Measurements from ENCODE around the gene SCNN1B.

Gene SCNN1B

GRCh38 chr16:23348579-23349469 is 46.7 kb downstream of the SCNN1B start:
- in situ Hi-C loops (cut with MboI; ENCODE audit: low sequenced_read_pairs): no loop called here

GRCh38 chr16:23351360-23351759 is 49.3 kb downstream of the SCNN1B start:
- in situ Hi-C loops (cut with MboI; ENCODE audit: low sequenced_read_pairs): no loop called here

GRCh38 chr16:23353440-23353839 is 51.3 kb downstream of the SCNN1B start:
- in situ Hi-C loops (cut with MboI; ENCODE audit: low sequenced_read_pairs): no loop called here

- in situ Hi-C loops (cut with MboI; ENCODE audit: low sequenced_read_pairs): no loop called here
Measured at GRCh38 chr16:23354246-23354645, 52.1 kb downstream of the SCNN1B start.

- in situ Hi-C loops (cut with MboI; ENCODE audit: low sequenced_read_pairs): no loop called here
Measured at GRCh38 chr16:23355106-23355670, 53.1 kb downstream of the SCNN1B start.

GRCh38 chr16:23356941-23357340 is 54.8 kb downstream of the SCNN1B start:
- in situ Hi-C loops (cut with MboI; ENCODE audit: low sequenced_read_pairs): no loop called here

GRCh38 chr16:23357761-23358290 is 55.7 kb downstream of the SCNN1B start:
- in situ Hi-C loops (cut with MboI; ENCODE audit: low sequenced_read_pairs): no loop called here

- in situ Hi-C loops (cut with MboI; ENCODE audit: low sequenced_read_pairs): no loop called here
Measured at GRCh38 chr16:23359092-23359760, 57.1 kb downstream of the SCNN1B start.

GRCh38 chr16:23362460-23363317 is 60.6 kb downstream of the SCNN1B start:
- in situ Hi-C loops (cut with MboI; ENCODE audit: low sequenced_read_pairs): loop anchor here (10.0 kb wide), 1 partner anchor 62 kb away; no protein-coding TSS in a partner anchor

- in situ Hi-C loops (cut with MboI; ENCODE audit: low sequenced_read_pairs): loop anchor here (10.0 kb wide), 1 partner anchor 59 kb away; no protein-coding TSS in a partner anchor
Measured at GRCh38 chr16:23365602-23366240, 63.6 kb downstream of the SCNN1B start.

- in situ Hi-C loops (cut with MboI; ENCODE audit: low sequenced_read_pairs): loop anchor here (10.0 kb wide), 1 partner anchor 58 kb away; no protein-coding TSS in a partner anchor
Measured at GRCh38 chr16:23366341-23366740, 64.2 kb downstream of the SCNN1B start.

GRCh38 chr16:23367564-23367963 is 65.5 kb downstream of the SCNN1B start:
- in situ Hi-C loops (cut with MboI; ENCODE audit: low sequenced_read_pairs): loop anchor here (10.0 kb wide), 1 partner anchor 57 kb away; no protein-coding TSS in a partner anchor

GRCh38 chr16:23367988-23368387 is 65.9 kb downstream of the SCNN1B start:
- in situ Hi-C loops (cut with MboI; ENCODE audit: low sequenced_read_pairs): loop anchor here (10.0 kb wide), 1 partner anchor 57 kb away; no protein-coding TSS in a partner anchor

GRCh38 chr16:23368469-23368868 is 66.4 kb downstream of the SCNN1B start:
- in situ Hi-C loops (cut with MboI; ENCODE audit: low sequenced_read_pairs): loop anchor here (10.0 kb wide), 1 partner anchor 56 kb away; no protein-coding TSS in a partner anchor

GRCh38 chr16:23369416-23369815 is 67.3 kb downstream of the SCNN1B start:
- in situ Hi-C loops (cut with MboI; ENCODE audit: low sequenced_read_pairs): loop anchor here (10.0 kb wide), 1 partner anchor 55 kb away; no protein-coding TSS in a partner anchor

GRCh38 chr16:23371368-23371767 is 69.3 kb downstream of the SCNN1B start:
- in situ Hi-C loops (cut with MboI; ENCODE audit: low sequenced_read_pairs): no loop called here

GRCh38 chr16:23373436-23374219 is 71.5 kb downstream of the SCNN1B start:
- in situ Hi-C loops (cut with MboI; ENCODE audit: low sequenced_read_pairs): no loop called here

GRCh38 chr16:23374721-23375510 is 72.8 kb downstream of the SCNN1B start:
- in situ Hi-C loops (cut with MboI; ENCODE audit: low sequenced_read_pairs): no loop called here
